Measurements from ENCODE around the gene PLPP4.

The PLPP4 gene

DNA sequence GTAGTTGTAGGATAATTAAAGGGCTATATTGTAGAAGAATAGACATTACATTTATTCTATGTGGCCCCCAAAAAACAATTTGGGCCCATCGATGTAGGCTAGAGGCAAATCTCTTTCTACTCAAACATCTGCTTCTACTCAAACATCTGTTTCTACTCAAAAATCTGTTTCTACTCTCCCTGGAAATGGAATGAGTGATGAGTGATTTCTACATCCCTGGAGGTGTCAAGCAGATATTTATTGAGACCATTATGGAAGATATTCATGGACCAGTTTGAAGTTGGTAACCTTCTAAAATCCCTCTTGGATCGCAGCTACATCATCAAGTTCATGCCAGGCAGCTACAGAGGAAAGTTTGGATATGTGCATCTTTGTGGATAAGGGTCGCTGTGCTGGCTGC, 5.1 kb upstream of the PLPP4 start:
- Mint-ChIP-seq H3K27ac (no peak overlapping the region), H3K27me3 (ENCODE audit: low read depth, poor library complexity) (peaks cover 66% of the 10 kb centered on the region)
- TF ChIP-seq, protein P1, sequence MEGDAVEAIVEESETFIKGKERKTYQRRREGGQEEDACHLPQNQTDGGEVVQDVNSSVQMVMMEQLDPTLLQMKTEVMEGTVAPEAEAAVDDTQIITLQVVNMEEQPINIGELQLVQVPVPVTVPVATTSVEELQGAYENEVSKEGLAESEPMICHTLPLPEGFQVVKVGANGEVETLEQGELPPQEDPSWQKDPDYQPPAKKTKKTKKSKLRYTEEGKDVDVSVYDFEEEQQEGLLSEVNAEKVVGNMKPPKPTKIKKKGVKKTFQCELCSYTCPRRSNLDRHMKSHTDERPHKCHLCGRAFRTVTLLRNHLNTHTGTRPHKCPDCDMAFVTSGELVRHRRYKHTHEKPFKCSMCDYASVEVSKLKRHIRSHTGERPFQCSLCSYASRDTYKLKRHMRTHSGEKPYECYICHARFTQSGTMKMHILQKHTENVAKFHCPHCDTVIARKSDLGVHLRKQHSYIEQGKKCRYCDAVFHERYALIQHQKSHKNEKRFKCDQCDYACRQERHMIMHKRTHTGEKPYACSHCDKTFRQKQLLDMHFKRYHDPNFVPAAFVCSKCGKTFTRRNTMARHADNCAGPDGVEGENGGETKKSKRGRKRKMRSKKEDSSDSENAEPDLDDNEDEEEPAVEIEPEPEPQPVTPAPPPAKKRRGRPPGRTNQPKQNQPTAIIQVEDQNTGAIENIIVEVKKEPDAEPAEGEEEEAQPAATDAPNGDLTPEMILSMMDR (IDR thresholded peaks at IDR 0.05): no peak

DNA sequence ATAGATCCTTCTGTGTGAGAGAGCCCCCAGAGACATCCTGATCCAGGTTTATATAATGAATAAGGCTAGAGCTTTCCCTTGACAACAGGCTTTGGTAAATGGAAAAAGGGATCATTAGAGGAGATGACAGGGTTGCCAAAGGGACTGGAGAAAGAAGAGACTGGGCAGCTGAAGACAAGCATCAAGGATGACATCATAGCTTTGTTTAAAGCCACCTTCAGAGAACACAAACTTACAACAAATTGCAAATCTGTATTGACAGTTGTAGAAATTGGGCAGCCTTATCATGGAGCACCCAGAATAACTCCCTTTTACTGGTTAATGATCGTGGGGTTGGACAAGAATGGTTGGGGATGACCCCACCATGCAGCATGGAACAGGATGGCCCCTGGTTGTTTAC, 3.7 kb upstream of the PLPP4 start:
- H3K4me3 Mint-ChIP-seq: no peak overlapping the region
- H3K36me3 Mint-ChIP-seq (ENCODE audit: low read depth): no peaks in the 10 kb centered on the region
- H3K4me1 Mint-ChIP-seq: peaks cover 13% of the 10 kb centered on the region
- DNase-seq: no peak
- no peak overlapping the region for H3K27ac Mint-ChIP-seq
- H3K9me3 Mint-ChIP-seq: peaks cover 10% of the 10 kb centered on the region
- TF ChIP-seq, protein P1 (IDR thresholded peaks at IDR 0.05): no peak
- H3K27me3 Mint-ChIP-seq (ENCODE audit: low read depth, poor library complexity): peaks cover 70% of the 10 kb centered on the region

More for the DNA sequence above, 5.1 kb upstream of the PLPP4 start:
- H3K4me3 Mint-ChIP-seq: no peak overlapping the region
- H3K36me3 Mint-ChIP-seq (ENCODE audit: low read depth): no peaks in the 10 kb centered on the region
- H3K9me3 Mint-ChIP-seq: peaks cover 14% of the 10 kb centered on the region
- no peak for DNase-seq
- peaks cover 10% of the 10 kb centered on the region for H3K4me1 Mint-ChIP-seq

DNA sequence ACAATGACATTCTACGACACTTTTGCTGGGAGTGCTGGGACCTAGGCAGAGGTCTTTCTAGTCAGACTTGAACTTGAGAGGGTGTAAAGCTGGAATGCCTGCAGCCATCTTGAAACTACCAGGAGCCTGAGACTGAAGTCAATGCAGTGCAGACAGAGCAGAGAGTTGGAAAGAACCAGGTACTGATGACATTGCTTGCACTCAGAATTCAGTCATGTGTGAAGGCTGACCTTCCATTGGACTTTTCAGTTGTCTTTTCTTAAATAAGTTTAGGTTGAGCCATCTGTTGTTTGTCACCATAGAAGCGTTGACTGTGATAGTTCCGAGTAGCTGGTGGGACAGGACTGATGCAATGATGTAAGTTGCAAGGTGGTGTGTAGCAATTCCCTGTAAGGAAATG, 3.1 kb upstream of the PLPP4 start:
- Mint-ChIP-seq H3K36me3 (ENCODE audit: low read depth) (no peaks in the 10 kb centered on the region), H3K27me3 (ENCODE audit: low read depth, poor library complexity) (peaks cover 73% of the 10 kb centered on the region), H3K4me3 (no peak overlapping the region), H3K9me3 (peaks cover 4% of the 10 kb centered on the region), H3K4me1 (peaks cover 14% of the 10 kb centered on the region), H3K27ac (no peak overlapping the region)
- DNase-seq: no peak
- TF ChIP-seq, protein P1 (IDR thresholded peaks at IDR 0.05): no peak

DNA sequence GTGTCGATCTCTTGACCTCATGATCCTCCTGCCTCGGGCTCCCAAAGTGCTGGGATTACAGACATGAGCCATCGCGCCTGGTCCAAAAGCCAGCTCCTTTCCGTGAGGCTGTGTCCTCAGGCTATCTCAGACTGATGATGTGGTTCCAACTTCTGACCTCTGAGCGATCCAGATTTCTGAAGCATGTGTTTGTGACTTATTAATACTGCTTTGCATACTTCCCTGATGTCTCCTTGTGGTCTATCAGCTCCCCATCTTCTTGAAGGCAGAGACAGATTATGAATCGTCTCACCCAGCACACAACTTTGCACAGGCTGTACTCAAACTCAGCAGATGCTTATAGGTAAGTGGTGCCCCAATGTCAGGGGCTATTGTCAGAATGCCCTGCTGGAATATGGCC, 2.0 kb upstream of the PLPP4 start:
- no peaks in the 10 kb centered on the region for H3K36me3 Mint-ChIP-seq (ENCODE audit: low read depth)
- no peak overlapping the region for H3K27ac Mint-ChIP-seq
- H3K4me1 Mint-ChIP-seq: peaks cover 14% of the 10 kb centered on the region
- no peak overlapping the region for H3K4me3 Mint-ChIP-seq
- H3K9me3 Mint-ChIP-seq: no peaks in the 10 kb centered on the region
- TF ChIP-seq, protein P1 (IDR thresholded peaks at IDR 0.05): no peak
- DNase-seq: no peak
- peaks cover 84% of the 10 kb centered on the region for H3K27me3 Mint-ChIP-seq (ENCODE audit: low read depth, poor library complexity)

DNA sequence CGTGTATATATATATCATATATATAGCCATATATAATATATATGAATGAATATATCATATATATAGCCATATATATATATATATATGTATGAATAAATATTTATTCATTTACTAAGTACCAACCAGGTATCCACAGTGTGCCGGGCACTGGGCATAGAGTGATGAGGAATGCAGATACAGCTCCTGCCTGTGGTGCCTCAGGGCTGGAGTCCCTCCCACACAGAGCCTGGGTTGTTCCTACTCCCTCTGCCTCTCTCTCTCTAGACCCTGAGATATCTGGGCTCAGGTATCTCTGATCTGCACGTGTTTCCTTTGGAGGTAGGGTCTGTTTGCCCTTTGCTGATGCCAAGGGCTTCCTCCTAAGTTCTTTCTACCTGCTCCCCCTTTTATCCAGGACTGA, 1.4 kb upstream of the PLPP4 start:
- TF ChIP-seq, protein P1 (IDR thresholded peaks at IDR 0.05): no peak
- H3K27ac Mint-ChIP-seq: peak overlapping the region; percentile 39
- H3K9me3 Mint-ChIP-seq: no peaks in the 10 kb centered on the region
- no peaks in the 10 kb centered on the region for H3K36me3 Mint-ChIP-seq (ENCODE audit: low read depth)
- no peak for DNase-seq
- peak overlapping the region; percentile 90 for H3K4me3 Mint-ChIP-seq
- H3K4me1 Mint-ChIP-seq: peaks cover 14% of the 10 kb centered on the region
- H3K27me3 Mint-ChIP-seq (ENCODE audit: low read depth, poor library complexity): peaks cover 90% of the 10 kb centered on the region

DNA sequence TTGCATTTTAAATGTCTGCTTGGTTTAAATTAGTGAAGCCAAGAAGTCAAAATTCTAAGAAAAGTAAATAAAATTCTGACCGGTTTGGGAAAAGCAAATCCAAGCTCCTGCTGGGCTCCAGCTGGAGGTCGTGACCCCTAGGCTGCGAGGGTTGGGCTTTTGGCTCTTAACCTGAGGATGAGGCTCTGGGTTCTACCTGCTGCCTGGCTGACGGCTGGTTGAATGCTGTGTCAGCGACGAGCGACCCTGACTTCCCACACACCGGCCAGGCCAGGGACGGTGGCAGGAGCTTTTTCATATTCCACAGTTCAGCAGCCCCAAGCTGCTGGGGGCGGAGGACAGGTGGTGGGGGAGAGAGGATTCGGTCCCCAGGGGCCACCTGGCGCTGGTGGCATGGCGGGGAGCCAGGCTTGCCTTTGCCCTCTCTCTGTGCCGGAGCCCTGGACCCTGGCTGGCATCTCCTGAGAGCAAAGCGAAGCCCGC, 843 bp upstream of the PLPP4 start:
- peak overlapping the region; percentile 39 for H3K27ac Mint-ChIP-seq

More for the DNA sequence above, 843 bp upstream of the PLPP4 start:
- H3K4me1 Mint-ChIP-seq: peaks cover 14% of the 10 kb centered on the region
- no peaks in the 10 kb centered on the region for H3K9me3 Mint-ChIP-seq
- H3K4me3 Mint-ChIP-seq: peak overlapping the region; percentile 90
- TF ChIP-seq, protein P1 (IDR thresholded peaks at IDR 0.05): no peak
- H3K27me3 Mint-ChIP-seq (ENCODE audit: low read depth, poor library complexity): peaks cover 96% of the 10 kb centered on the region
- H3K36me3 Mint-ChIP-seq (ENCODE audit: low read depth): no peaks in the 10 kb centered on the region
- DNase-seq: peak; percentile 22
